ENCODE measurements around the gene POLR3G.
A peak's percentile ranks its signal among the peaks of the same experiment; 100 is the strongest.

POLR3G gene

GRCh38 chr5:90474235-90475107, at the start of gene POLR3G, which contains the start of gene MBLAC2:
Gene POLR3G (plus strand): TSS chr5:90474864. CDS start chr5:90485568, 10,704 bp downstream.
Gene MBLAC2 (minus strand): TSS chr5:90474771. CDS start chr5:90474292, 479 bp downstream.
- DNase-seq (ENCODE audit: extremely low spot score, insufficient read length, low read depth): peak; percentile 88
- peak; percentile 93 for FAIRE-seq

GRCh38 chr5:90434116-90434714, 40.4 kb upstream of the POLR3G start:
- peak; percentile 57 for FAIRE-seq

GRCh38 chr5:90437663-90438062, 37.0 kb upstream of the POLR3G start:
- DNase-seq (ENCODE audit: extremely low spot score, insufficient read length, low read depth): no peak
- no peak for FAIRE-seq

More at GRCh38 chr5:90434116-90434714, 40.4 kb upstream of the POLR3G start:
- DNase-seq (ENCODE audit: extremely low spot score, insufficient read length, low read depth): no peak

- FAIRE-seq: no peak
- DNase-seq (ENCODE audit: extremely low spot score, insufficient read length, low read depth): no peak
These were observed 36.6 kb upstream of the POLR3G start for GRCh38 chr5:90438100-90438499.

- DNase-seq (ENCODE audit: extremely low spot score, insufficient read length, low read depth) (no peak), FAIRE-seq (no peak)
These were observed 34.0 kb upstream of the POLR3G start for GRCh38 chr5:90440644-90441043.

GRCh38 chr5:90446961-90447360, 27.7 kb upstream of the POLR3G start:
- no peak for DNase-seq (ENCODE audit: extremely low spot score, insufficient read length, low read depth)
- FAIRE-seq: no peak

GRCh38 chr5:90461288-90461687, 13.4 kb upstream of the POLR3G start:
- FAIRE-seq (no peak), DNase-seq (ENCODE audit: extremely low spot score, insufficient read length, low read depth) (no peak)

- DNase-seq (ENCODE audit: extremely low spot score, insufficient read length, low read depth): no peak
- FAIRE-seq: peak; percentile 5
These were observed 1.8 kb upstream of the POLR3G start for GRCh38 chr5:90472783-90473395.

- DNase-seq (ENCODE audit: extremely low spot score, insufficient read length, low read depth): no peak
- FAIRE-seq: peak; percentile 53
These were observed 1.0 kb upstream of the POLR3G start for GRCh38 chr5:90473396-90474234.

- FAIRE-seq (no peak), DNase-seq (ENCODE audit: extremely low spot score, insufficient read length, low read depth) (no peak)
These were observed 844 bp downstream of the POLR3G start for GRCh38 chr5:90475436-90475980.

- DNase-seq (ENCODE audit: extremely low spot score, insufficient read length, low read depth) (no peak), FAIRE-seq (no peak)
These were observed 1.7 kb downstream of the POLR3G start for GRCh38 chr5:90476391-90476790.

- FAIRE-seq (no peak), DNase-seq (ENCODE audit: extremely low spot score, insufficient read length, low read depth) (no peak)
These were observed 2.4 kb downstream of the POLR3G start for GRCh38 chr5:90477073-90477472.

GRCh38 chr5:90477621-90478215, 3.1 kb downstream of the POLR3G start:
- FAIRE-seq: no peak
- no peak for DNase-seq (ENCODE audit: extremely low spot score, insufficient read length, low read depth)

GRCh38 chr5:90479611-90480385, 5.1 kb downstream of the POLR3G start:
- DNase-seq (ENCODE audit: extremely low spot score, insufficient read length, low read depth): no peak
- FAIRE-seq: no peak

GRCh38 chr5:90480699-90481098, 6.0 kb downstream of the POLR3G start:
- DNase-seq (ENCODE audit: extremely low spot score, insufficient read length, low read depth): no peak
- FAIRE-seq: no peak

- DNase-seq (ENCODE audit: extremely low spot score, insufficient read length, low read depth) (no peak), FAIRE-seq (no peak)
These were observed 8.5 kb downstream of the POLR3G start for GRCh38 chr5:90483206-90483605.

- FAIRE-seq (no peak), DNase-seq (ENCODE audit: extremely low spot score, insufficient read length, low read depth) (no peak)
These were observed 9.9 kb downstream of the POLR3G start for GRCh38 chr5:90484540-90484939.

- FAIRE-seq (no peak), DNase-seq (ENCODE audit: extremely low spot score, insufficient read length, low read depth) (no peak)
These were observed 14.1 kb downstream of the POLR3G start for GRCh38 chr5:90488791-90489190.

GRCh38 chr5:90494043-90494442, 19.4 kb downstream of the POLR3G start:
- no peak for FAIRE-seq

More at GRCh38 chr5:90494043-90494442, 19.4 kb downstream of the POLR3G start:
- DNase-seq (ENCODE audit: extremely low spot score, insufficient read length, low read depth): no peak
